Activated T-cell treated with anti-CD3 and anti-CD28 coated beads for 48 hours (primary cell): Measurements from ENCODE around the gene BCL7A.

ENCODE experiments used
- DNase-seq: peaks from one replicate; pipeline ENCODE4 v3.0.0-alpha.2; 2020; ENCODE audit warnings: low read depth

The BCL7A gene

DNA sequence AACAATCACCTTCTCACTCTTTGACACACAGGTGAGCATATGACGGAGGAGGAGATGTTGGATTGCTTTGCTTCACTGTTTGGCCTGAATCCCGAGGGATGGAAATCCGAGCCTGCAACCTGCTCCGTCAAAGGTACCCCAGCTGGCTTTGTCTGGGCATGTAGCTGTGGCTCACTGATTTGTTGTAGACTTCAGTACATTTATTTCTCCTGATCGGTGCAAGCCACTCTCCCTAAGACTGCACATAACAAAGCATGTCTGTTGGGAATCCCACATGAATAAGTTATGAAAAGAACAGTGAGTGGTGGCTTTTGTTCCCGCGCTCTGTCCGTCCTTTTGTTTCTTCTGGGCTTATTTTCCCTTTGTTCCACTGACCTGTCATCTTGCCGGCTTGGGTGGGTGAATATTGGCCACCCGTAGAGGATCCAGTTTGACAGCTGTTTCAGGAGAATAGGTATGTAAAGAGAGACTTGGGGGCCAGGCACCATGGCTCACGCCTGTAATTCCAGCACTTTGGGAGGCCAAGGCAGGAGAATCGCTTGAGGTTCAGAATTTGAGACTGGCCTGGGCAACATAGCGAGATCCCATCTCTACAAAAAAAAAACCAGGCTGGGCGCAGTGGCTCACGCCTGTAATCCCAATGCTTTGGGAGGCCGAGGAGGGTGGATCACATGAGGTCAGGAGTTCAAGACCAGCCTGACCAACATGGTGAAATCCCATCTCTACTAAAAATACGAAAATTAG, 20.0 kb upstream of the BCL7A start:
- DNase-seq = no peak

DNA sequence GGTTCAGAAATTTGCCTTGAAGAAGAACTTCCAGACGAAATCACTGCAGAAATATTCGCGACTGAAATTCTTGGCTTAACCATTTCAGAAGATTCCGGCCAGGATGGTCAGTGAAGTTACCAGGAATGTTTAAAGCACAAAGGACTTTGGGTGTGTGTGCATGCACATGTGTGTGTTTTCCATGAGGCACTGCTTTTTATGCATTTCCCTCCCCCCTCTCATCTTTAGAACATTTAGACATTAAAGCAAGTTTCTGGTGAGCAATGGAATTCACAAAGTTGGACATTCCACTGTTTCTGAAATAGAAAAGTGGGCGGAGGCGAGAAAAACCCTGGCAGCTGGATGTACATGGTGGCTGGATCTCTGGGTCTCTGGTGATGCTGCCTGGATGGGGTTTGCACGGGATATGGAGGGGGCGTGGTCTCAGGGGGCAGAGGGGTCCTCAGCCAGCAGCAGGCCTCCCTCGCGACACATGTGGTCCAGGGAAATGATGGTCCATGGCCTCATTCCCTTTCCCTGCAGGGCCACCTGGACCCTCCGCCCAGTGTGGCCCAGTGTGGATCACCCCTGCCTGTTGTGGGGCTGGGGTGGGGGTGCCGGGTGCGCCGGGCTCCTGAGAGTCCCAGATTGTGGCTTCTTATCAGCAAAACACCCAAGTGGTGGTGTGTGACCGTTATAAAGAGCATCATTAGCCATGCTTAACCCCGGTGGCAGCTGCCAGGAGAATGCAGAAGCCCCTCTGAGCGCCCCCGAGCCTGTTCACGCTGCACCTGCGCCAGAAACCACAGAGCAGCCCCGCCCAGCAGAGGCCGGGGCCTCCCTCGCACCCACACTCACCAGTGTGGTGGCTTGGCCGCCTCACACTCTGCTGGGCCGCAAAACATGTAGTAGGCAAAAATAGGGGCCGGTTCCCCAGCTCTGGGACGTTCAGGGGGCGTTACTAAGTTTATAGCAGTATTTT, 17.8 kb upstream of the BCL7A start:
- no peak for DNase-seq

DNA sequence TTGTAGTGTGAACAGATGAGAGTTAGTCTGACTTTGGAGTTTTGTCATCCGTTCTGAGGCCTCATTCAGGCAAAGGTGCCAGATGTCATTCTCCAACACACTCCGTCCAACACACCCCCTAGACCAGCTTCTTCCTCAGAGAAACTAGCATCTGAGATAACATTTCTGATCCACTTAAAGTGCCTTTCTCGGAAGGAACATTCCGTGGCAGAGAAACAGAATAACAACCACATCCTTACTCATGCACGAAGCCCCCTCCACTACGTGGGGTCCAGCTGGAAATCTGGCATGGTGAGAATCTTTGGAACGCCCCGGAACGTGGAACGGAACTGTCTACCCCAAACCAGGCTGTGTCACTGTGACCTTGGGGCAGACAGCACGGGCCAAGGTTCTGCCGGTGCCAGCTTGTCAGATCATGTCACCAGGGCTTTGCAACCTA, 17.0 kb upstream of the BCL7A start:
- no peak for DNase-seq

DNA sequence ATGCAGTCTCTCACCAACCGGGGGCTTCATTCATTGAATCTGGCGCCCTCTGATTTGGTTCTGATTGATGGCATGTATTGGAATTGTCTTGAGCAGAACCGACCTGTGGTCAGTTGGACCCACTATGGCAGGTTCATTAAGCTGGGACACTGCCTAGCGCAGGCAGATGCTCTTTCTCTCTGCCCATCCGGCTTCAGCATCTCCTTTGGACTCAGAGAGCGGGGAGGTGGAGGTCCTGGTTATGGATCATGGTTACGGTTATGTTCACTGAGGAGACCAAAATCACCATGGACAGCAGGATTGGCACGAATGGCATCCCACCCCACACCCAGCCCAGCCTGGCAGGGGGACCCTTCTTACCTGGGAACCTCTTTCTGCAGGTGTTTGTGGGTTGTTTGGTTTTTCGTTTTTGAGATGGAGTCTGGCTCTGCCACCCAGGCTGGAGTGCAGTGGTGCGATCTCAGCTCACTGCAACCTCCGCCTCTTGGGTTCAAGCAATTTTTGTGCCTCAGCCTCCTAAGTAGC, 16.4 kb upstream of the BCL7A start:
- no peak for DNase-seq

DNA sequence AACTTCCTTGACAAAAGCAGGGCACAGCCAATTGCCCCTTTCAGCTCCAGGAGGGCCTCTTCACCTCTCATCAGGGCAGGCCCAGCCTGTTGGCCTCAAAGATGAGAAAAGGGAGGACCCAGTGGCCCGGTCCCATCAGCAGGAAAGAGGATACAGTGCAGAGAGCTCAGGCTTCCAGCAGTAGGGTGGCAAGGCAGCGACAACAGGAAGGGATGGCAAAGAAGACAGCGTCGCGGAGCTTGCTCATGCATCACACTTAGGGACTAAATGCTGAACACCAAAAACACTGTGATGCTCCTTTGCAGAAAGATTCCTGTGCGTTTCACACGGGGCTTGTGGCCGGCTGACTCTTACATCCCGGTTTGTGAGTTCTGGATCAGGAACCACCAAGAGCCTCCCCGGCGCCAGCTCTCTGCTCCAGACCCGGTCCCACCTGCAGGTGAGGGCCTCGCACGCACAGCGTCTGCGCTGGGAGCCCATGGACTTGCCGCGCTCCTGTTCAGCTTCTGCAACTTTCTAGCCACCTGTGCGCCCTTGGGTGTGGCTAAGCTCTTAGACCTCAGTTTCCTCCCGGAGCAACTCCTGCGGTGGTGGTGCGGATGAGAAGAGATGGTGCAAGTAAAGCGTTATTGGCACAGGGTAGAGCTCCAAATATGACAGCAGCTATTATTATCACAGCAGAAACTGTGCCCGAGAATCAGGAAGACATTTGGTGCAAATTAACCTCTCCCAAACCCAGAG, 15.3 kb upstream of the BCL7A start:
- DNase-seq = no peak

DNA sequence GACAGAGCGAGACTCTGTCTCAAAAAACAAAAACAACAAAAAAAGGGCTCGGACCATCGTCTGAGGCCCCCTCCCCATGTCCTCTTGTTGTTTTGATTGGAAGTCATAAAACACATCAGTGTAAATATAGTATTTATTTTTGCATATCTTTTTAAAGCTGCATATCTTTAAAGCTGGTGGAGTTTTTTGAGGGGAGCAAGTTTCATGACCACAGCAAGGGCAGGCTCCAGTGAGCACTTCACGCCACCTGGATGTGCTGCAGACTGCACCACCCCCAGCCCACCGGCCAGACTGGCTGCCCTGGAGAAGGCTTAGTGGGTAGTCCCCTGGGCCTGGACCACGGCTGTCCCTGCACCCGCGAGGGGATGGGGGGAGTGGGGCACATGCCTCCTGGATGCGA, 11.9 kb upstream of the BCL7A start:
- DNase-seq = no peak

DNA sequence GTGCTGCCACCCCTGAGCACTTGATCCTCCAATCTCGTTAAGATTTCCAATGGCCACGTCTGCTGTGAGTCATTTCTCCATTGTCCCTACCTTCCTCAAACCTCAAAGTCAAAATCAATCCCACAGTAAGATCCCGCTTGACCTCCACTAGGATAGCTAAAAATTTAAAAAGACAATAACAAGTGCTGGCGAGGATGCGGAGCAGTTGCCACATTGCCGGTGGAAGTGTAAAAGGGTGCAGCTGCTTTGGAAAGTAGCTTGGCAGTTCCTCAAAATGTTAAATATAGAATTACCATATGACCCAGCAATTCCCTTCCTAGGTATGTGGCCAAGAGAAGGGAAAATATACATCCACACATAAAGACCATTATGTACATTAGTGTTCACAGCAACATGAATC, 9.5 kb upstream of the BCL7A start:
- DNase-seq = no peak

DNA sequence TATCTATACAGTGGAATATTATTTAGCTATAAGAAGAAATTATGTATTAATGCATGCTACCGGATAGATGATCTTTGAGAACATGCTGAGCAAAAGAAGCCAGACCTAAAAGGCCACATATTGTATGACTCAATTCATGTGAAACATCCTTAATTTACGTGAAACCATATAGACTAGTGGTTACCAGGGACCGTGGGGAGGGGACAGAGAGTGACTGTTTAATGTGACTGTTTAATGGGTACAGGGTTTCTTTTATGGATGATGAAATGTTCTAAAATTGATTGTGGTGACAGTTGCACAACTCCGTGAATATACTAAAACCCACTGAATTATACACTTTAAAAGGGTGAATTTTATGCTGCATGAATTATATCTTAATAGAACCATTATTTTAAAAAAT, 8.5 kb upstream of the BCL7A start:
- DNase-seq = no peak

DNA sequence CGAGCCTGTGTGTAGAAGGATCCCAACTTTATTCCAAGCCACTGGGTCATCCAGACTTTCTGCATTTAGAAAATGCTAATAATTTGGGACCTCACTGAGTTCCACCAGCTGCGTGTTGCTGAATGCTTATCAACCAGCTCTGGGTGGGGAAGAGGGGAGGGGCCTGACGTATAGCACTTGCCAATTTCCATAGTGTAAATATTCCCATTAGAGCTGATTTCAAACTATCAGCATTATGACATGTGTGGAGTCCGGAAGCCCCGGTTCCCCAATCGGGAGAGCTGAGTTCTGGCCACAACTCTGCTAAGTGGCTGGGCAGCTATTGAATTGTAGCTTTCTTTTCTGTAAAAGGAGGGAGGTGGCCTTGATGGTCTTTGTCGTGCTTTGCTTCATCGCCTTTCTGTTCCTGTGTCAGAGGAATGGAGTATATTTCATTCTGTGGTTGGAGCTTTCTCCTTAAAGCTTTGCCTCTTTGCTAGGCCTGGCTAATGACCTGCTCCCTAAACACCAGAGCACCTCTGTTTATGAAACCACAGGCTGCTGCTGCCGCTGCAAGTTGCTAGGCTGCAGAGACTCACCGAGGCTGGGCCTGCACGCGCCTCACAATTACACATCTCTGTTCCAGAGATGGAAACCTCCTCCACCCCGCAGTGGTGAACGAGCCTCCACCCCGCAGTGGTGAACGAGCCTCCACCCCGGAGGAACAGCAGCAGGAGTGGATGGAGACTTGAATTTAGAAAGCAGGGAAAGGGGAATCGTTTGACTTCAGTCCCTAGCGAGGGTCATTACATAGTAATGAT, 7.7 kb upstream of the BCL7A start:
- no peak for DNase-seq

DNA sequence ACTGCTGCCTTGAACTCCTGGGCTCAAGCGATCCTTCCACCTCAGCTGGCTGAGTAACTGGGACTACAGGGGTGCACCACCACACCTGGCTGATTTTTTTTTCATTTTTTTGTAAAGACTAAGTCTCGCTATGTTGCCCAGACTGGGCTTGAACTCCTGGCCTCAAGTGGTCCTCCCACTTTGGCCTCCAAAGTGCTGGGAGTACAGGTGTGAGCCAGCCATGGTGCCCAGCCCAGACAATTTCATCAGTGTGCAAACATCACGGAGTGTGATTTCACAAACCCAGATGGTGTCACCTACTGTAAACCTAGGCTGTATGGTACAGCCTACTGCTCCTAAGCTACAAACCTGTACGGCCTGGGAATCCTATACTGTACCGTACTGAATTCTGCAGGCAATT, 6.9 kb upstream of the BCL7A start:
- DNase-seq = no peak

DNA sequence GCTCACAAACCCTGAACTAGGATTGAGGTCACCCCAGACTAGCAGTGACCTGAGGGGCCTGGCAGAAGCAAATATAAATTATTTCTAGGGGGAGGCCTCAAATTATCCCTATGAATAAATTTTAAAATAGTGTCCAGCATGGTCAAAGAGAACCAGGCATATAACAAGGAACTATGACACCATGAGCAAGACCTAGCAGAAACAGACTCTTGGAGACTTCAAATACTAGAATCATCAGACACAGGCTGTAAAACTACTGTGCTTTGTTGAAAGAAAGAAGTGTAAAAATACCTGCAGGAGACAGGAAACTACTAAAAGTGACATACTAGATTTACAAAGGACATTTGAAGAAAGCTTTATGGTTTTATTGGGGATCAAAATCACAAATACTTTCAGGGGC, 3.2 kb upstream of the BCL7A start:
- DNase-seq = no peak

DNA sequence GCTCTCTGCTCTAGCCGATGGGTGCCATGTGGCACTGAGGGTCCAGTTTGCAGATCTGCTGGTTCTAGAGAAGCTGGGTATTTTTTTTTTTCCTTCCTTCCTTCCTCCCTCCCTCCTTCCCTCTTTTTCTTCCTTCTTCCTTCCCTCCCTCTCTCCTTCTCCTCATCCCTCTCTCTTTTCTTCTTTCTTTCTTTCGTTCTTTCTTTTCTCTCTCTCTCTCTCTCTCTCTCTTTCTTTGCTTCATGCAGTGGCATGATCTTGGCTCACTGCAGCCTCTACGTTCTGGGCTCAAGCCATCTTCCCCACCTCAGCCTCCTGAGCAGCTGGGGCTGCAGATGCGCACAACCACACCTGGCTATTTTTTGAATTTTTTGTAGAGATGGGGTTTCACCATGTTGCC, 2.7 kb upstream of the BCL7A start:
- DNase-seq = no peak

DNA sequence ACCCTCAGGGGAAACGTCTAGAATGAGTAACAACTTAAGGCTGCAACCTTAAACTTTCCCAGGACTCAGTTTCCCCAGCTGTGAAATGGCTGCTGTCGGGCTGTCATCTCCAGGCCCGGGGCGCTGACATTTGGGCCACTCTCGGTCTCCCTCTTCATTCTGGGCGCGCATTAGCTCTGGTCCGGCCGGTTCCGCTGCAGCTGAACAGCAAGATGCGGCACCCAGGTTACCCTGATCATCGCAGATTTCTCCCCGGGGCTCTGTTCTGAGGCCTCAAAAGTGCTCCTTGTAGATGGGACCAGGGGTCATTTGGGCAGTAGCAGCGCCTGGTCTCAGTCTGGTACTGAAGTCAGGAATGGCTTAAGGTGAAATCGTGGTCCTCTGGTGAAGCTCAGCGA, 890 bp upstream of the BCL7A start:
- no peak for DNase-seq

DNA sequence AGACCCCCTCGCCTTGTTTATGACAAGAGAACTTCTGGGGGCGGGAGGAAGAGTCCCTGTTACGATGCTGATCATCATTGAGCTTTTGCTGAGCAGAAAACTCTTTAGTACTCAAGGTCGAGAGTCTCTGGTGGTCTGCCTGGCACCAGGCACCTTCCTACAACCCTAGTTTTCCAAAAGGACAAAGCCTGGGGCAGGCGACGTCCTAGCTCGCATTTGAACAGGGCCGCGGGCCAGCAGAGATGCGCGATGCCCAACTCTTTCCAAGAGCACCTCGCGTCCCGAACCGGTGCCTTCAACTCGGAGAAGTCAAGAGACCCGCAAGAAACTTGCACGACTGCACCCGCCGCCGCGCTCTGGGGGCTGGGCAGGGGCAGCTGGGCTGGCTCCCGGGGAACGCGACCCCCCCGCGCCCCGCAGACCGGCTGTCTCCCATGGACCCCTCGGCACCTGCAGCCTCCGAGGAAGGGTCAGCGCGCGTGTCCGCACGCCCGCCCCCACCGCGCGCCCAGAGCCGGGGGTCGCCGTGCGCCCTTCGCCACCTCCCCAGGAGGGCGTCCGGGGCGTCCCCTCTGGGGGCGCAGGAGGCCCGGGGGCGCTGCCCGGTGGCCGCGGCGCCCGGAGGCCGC, 377 bp upstream of the BCL7A start:
- DNase-seq = no peak

DNA sequence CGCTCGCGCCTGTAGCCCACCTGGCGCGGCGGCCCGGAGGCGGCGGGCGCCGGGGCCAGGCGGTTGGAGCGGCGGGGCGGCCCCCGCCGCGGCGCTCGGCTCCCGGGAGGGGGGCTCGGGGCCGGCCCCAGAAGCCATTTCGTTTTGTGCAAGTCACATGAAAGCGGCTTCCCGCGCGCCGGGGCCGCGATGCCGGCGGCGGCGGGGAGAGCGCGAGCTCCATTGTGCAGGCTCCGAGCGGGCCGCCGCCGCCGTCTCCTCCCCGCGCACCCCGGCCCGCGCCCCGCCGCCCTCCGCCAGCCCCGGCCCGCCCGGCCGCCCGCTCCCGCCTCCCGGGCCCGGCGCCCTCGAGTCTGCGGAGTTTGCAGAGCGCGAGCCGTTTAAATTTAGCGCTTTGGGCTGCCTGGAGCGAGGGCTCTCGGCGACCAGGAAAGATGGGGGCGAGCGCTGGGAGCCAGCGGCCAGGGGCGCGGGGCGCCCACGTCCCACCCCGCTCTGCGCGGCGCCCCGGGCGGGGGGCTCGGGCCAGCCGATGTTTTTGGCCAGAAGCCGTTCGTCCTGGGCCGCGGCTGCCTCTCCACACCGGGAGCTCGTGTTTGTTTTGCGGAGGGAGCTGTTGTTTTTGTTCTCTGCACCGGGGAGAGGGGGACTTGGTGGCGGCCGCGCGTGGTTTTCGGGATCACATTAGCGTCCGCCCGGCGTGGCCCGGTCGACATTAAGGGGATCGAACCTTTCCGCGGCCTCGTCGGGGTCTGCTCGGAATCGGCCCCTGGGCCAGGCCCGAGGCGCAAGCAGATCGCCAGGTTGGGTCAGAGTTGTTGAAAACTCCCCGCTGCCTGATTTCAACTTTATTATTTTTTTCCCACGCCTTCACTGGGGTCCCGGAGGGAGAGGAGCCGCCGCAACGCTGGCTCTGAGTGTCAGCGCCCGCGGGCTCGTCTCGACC, 982 bp downstream of the BCL7A start:
- DNase-seq = peak; percentile 43

DNA sequence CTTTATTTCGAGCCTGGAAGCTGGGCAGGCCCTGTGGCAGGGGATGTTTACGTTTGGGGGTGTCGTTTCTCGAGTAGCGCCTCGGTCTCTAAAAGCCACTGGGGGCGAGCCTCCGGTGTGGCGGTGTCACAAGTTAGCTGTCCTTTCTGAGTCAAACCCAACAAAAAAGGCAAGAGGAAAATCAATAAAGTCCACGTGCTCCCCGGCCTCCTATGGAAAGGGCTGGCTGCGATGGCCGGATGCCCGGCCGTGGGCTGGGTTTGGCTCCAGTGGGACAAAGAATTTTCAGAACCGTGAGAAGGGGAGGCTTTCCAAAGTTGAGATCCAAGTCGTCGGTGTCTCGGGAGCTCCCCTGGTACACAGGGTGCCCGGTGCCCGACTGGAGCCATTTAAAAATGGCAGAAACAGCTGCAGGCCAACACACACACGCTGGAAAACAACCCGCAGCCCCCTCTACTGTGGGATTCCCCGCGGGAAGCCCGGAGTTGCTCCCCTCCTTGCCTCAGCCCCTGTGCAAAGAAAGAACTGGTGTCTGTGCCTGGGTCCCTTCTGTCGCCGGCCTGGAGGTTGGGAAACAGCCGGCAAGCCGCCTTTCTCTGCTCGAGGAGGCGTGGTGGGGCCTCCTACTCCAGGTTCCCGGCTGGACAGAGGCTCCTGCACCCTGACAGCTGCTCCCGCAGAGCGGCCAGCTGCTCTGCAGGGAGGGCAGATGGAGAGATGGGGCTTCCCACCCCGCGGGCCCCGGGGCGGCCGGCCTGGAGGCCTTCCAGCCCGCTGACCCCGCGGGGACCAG, 1.9 kb downstream of the BCL7A start:
- DNase-seq = no peak

DNA sequence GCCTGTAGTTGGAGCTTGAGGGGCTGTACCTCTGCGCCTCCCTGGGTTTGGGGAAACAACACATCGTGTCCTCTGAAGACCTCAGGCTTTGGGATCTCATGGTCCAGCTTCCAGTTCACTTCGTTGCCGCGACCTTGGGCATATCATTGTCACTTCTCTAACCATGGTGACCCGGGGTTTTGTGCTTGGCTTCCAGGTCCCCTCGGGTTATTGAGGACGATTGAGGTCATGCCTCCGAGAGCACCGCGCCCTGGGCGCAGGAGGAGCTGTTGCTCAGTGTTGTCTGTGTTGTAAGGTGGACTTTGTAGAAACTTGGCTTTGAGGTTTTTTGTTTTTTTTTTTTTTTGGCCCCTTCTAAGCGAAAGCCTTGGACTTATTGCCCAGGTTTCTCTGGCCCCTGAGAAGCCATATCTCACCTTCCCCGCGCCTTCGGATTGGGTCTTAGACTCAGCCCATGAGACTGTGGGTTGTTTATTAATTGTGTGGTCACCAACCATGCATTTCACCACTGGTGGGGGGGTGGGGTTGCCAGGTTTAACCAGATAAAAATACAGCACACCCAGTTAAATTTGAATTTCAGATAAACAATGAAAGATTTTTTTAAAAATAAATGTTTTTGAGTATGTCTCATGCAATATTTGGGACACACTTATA, 2.6 kb downstream of the BCL7A start:
- DNase-seq = no peak

DNA sequence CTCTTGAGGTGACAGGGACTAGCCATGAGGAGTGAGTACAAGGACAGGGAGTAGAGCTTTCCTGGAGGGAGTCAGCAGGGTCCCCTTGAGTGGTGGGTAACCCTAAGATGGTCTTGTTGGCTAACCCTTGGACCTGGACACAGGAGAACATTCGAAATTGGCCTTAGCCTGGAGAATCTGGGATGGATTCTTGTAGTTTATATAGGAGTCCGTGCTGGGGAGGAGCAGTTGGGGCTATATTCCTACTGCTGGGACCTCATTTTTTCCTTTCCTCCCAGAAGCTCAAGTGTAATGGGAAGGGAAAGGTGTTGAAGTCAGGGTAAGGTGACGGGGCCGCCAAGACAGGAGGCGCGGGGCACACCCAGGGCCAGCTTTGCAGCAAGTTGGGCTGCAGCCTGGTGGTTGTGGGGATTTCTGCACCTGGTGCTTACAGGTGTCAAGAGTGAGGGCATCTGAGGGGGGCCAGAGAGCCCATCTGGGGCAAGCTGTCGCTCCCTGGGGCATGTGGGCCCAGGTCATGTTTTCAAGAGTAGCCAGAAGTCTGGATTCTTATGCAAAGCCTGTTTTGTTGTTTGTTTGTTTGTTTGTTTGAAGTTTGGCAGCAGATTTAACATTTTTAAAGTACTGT, 5.1 kb downstream of the BCL7A start:
- DNase-seq = no peak
